Uterus (tissue), 2 donors: Measurements from ENCODE around the gene NFE2L1.

Source experiments
- POLR2A ChIP-seq, 2 donors: fragments of 450-650 bp; IDR thresholded peaks; one replicate each; pipeline ENCODE4 v1.6.1; 2016; ENCODE audit warnings: antibody characterized with exemption in 2 of 2, mild to moderate bottlenecking in 1 of 2, moderate library complexity in 1 of 2
- TF ChIP-seq, protein P1 (sequence below), 4 experiments: fragments of 200-600 bp in 2 of 4; fragments of 450-650 bp in 2 of 4; sonication (generic) in 2 of 4; IDR thresholded peaks; one replicate each; pipeline ENCODE4 v1.5.1; 2016 to 2019; ENCODE audit warnings: antibody characterized with exemption in 4 of 4, mild to moderate bottlenecking in 2 of 4, moderate library complexity in 1 of 4

DNA sequence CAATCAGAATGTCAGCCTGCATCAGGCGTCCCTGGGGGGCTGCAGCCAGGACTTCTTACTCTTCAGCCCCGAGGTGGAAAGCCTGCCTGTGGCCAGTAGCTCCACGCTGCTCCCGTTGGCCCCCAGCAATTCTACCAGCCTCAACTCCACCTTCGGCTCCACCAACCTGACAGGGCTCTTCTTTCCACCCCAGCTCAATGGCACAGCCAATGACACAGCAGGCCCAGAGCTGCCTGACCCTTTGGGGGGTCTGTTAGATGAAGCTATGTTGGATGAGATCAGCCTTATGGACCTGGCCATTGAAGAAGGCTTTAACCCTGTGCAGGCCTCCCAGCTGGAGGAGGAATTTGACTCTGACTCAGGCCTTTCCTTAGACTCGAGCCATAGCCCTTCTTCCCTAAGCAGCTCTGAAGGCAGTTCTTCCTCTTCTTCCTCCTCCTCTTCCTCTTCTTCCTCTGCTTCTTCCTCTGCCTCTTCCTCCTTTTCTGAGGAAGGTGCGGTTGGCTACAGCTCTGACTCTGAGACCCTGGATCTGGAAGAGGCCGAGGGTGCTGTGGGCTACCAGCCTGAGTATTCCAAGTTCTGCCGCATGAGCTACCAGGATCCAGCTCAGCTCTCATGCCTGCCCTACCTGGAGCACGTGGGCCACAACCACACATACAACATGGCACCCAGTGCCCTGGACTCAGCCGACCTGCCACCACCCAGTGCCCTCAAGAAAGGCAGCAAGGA lies 10.4 kb downstream of the NFE2L1 start:
- TF ChIP-seq POLR2A (IDR thresholded peaks at IDR 0.05), result no peak
- TF ChIP-seq, protein P1, sequence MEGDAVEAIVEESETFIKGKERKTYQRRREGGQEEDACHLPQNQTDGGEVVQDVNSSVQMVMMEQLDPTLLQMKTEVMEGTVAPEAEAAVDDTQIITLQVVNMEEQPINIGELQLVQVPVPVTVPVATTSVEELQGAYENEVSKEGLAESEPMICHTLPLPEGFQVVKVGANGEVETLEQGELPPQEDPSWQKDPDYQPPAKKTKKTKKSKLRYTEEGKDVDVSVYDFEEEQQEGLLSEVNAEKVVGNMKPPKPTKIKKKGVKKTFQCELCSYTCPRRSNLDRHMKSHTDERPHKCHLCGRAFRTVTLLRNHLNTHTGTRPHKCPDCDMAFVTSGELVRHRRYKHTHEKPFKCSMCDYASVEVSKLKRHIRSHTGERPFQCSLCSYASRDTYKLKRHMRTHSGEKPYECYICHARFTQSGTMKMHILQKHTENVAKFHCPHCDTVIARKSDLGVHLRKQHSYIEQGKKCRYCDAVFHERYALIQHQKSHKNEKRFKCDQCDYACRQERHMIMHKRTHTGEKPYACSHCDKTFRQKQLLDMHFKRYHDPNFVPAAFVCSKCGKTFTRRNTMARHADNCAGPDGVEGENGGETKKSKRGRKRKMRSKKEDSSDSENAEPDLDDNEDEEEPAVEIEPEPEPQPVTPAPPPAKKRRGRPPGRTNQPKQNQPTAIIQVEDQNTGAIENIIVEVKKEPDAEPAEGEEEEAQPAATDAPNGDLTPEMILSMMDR (IDR thresholded peaks at IDR 0.05), result no peak
